Breast epithelium (tissue), 4 donors: Measurements from ENCODE around the gene URGCP. TPM values are rescaled to one million over a fixed set of nuclear protein-coding genes. Genes with fewer than 3 reads are reported as not detected.
"Not testable (repeated sequence)": the region's sequence is repeated elsewhere in the genome, so short reads cannot be mapped to it uniquely, and the experiment has no call there.

Experiments
- DNase-seq, 2 donors: peaks; one replicate each; pipeline ENCODE4 v3.0.0-alpha.2; 2019; ENCODE audit warnings: low spot score in 2 of 2
- H3K27ac ChIP-seq, 2 donors: fragments of 200-600 bp; sonication (generic) in 1 of 2; one replicate each; pipeline ENCODE4 v1.5.1; 2016 to 2019; ENCODE audit warnings: mild to moderate bottlenecking in 1 of 2
- H3K27me3 ChIP-seq, 2 donors: fragments of 200-600 bp; sonication (generic) in 1 of 2; one replicate each; pipeline versions ENCODE4 v1.5.1 to v1.6.0; 2017 to 2019; ENCODE audit warnings: control low read depth in 1 of 2, mild to moderate bottlenecking in 1 of 2
- H3K36me3 ChIP-seq: fragments of 200-600 bp; one replicate; pipeline ENCODE4 v1.5.1; 2019
- H3K4me1 ChIP-seq, 2 donors: fragments of 200-600 bp; sonication (generic); one replicate each; pipeline ENCODE4 v1.5.1; 2016 to 2019; ENCODE audit warnings: control low read depth in 1 of 2
- H3K4me3 ChIP-seq, 3 donors: fragments of 200-600 bp; sonication (generic); 1 replicate in 2 of 3; 2 replicates in 1 of 3; pipeline ENCODE4 v1.5.1; 2016 to 2019; ENCODE audit warnings: mild to moderate bottlenecking in 3 of 3, moderate library complexity in 2 of 3
- H3K9me3 ChIP-seq, 2 donors: fragments of 200-600 bp; sonication (generic) in 1 of 2; one replicate each; pipeline ENCODE4 v1.5.1; 2016 to 2019; ENCODE audit warnings: control low read depth in 1 of 2
- CTCF ChIP-seq, 3 donors: fragments of 450-650 bp; IDR thresholded peaks; one replicate each; pipeline ENCODE4 v1.5.1; 2016 to 2017; ENCODE audit warnings: antibody characterized with exemption in 3 of 3, mild to moderate bottlenecking in 3 of 3, moderate library complexity in 3 of 3
- POLR2A ChIP-seq: fragments of 450-650 bp; IDR thresholded peaks from one replicate; pipeline ENCODE4 v1.6.1; 2016; ENCODE audit warnings: antibody characterized with exemption, mild to moderate bottlenecking, moderate library complexity
- POLR2AphosphoS5 ChIP-seq, 3 donors: sonication (generic); formaldehyde crosslinking; IDR thresholded peaks; one replicate each; pipeline ENCODE4 v1.6.1; 2017; ENCODE audit warnings: antibody characterized with exemption in 3 of 3
- intact Hi-C: fragments of 100-400 bp; cut with DNase I; formaldehyde crosslinking; loops from one replicate; pipeline ENCODE4 v1.15.1; 2023; ENCODE audit warnings: low total_unique reads
- total RNA-seq, 3 donors: library from RNA; depleted of rRNA; stranded (reverse); fragments of >200 nt; gene quantifications; one replicate each; pipeline ENCODE4 v1.1.0, GENCODE V29; 2016

Gene URGCP
- total RNA-seq, 3 donors from 2014 or later = 29.2 to 39.2 (median 29.9) TPM

GRCh38 chr7:43905956-43906330 lies 453 bp downstream of the URGCP start:
- peak overlapping the region; percentile 65 to 97 (median 68) for H3K4me3 ChIP-seq
- peaks cover 7 to 10% of the 10 kb centered on the region in 2 donors for H3K4me1 ChIP-seq
- no peaks in the 10 kb centered on the region for H3K9me3 ChIP-seq
- no peaks in the 10 kb centered on the region for H3K27me3 ChIP-seq
- TF ChIP-seq POLR2AphosphoS5 (IDR thresholded peaks at IDR 0.05) (peak in 1 of 3 donors; percentile 33), CTCF (IDR thresholded peaks at IDR 0.05) (no peak), POLR2A (no peak)
- intact Hi-C loops = no loop called here
- no peaks in the 10 kb centered on the region for H3K36me3 ChIP-seq
- H3K27ac ChIP-seq = peak overlapping the region; percentile 90 to 98
- DNase-seq = peak in 1 of 2 donors; percentile 19

DNA sequence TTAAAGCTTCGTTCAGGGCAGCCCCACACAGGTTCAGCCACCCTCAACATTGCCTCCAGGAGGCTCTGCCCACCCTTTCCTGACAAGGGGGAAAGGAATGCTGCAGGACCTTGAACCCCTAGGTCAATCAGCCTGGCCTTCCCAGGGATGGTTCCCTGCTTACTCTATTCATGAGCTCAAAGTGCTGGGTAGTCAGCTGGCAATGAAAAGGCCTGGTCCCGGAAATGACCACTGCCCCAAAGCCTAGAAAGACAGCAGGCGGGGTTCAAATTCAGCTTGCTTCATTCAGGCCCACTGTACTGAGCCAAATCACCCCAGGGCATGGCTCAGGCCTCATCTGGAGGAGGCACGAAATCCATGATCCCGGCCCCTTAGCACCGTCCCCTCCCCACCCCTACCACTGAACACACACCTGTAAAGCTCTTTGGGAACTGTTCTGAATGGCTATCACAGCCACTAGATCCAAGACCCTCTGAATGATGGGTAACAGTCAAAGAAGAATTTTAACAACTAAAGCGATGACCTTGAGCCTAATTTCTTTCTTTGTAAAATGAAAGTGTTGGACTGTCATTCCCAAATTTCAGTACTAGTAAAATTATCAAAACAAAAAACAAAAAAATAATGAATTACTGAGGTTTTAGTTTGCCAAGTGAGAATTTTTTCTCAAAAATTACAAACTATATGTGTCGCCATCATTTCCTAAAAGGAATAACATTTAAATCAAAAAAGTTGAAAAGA lies 1.0 kb downstream of the URGCP start:
- Histone ChIP-seq H3K27me3 (no peaks in the 10 kb centered on the region), H3K4me1 (peaks cover 7 to 10% of the 10 kb centered on the region in 2 donors), H3K9me3 (no peaks in the 10 kb centered on the region), H3K4me3 (peak overlapping the region; percentile 65 to 97 (median 68)), H3K36me3 (no peaks in the 10 kb centered on the region), H3K27ac (peak overlapping the region; percentile 90 to 98)
- TF ChIP-seq POLR2AphosphoS5 (IDR thresholded peaks at IDR 0.05) = no peak
- no peak for TF ChIP-seq CTCF (IDR thresholded peaks at IDR 0.05)
- no peak for TF ChIP-seq POLR2A
- peak in 1 of 2 donors; percentile 19 for DNase-seq
- intact Hi-C loops = no loop called here

DNA sequence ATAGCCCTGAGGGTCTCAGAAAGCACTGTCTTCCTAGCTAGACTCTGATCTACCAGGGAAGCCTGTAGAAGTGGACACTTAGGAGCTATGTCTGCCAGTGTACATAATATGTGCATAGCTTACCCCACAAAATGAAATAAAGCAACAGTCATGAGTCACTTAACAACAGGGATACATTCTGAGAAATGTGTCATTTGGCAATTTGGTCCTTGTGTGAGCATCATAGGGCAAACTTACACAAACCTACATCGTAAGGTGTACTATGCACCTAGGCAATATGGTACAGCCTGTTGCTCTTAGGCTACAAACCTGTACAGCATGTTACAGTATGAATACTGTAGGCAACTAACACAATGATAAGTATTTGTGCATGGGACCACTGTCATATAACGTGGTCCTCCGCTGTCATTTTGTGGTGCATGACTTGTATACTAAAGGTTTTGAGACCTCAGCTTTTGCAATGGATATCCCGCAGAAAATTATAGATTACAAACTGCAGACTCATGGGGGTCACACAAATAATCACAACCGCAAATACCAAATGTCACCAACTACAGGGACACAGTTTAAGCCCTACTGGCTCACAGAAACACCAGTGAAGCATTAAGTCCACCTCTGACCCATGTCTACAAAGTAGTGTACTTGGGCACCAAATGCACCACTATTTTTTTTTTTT lies 1.7 kb downstream of the URGCP start:
- Histone ChIP-seq H3K27me3 (no peaks in the 10 kb centered on the region), H3K4me3 (peak overlapping the region; percentile 65 to 97 (median 68)), H3K27ac (peak overlapping the region; percentile 90 to 98), H3K9me3 (no peaks in the 10 kb centered on the region), H3K36me3 (no peaks in the 10 kb centered on the region), H3K4me1 (peaks cover 7 to 10% of the 10 kb centered on the region in 2 donors)
- DNase-seq = no peak
- TF ChIP-seq CTCF (IDR thresholded peaks at IDR 0.05) = no peak
- no peak for TF ChIP-seq POLR2AphosphoS5 (IDR thresholded peaks at IDR 0.05)
- no peak for TF ChIP-seq POLR2A
- intact Hi-C loops = no loop called here

DNA sequence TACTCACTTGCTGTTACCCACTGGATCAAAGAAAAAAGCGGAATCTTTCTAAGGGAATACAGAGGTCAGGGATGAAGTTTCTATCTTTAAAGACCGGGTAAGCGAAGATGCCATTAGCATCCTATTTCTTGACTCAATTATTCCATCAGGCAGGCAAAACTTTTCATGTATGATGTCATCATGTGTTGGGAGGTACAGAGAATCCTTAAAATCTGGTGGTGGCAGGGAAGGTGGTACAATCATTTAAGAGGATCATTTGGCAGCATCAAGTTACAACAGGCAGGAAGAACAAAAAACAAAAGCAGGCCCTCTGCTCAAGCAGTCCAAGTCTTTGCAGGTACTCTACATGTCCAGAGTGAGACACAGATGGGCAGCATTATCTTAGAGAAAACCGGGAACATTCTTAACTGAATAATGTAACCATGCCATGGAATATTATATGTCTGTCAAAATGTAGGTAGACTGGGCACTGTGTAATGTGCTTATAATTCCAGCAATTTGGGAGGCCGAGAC lies 3.8 kb downstream of the URGCP start:
- intact Hi-C loops = no loop called here
- TF ChIP-seq CTCF (IDR thresholded peaks at IDR 0.05) (no peak), POLR2AphosphoS5 (IDR thresholded peaks at IDR 0.05) (no peak), POLR2A (no peak)
- DNase-seq = no peak
- H3K36me3 ChIP-seq = no peaks in the 10 kb centered on the region
- no peak overlapping the region for H3K27ac ChIP-seq
- no peaks in the 10 kb centered on the region for H3K27me3 ChIP-seq
- no peak overlapping the region for H3K4me3 ChIP-seq
- peaks cover 7 to 10% of the 10 kb centered on the region in 2 donors for H3K4me1 ChIP-seq
- H3K9me3 ChIP-seq = no peaks in the 10 kb centered on the region

DNA sequence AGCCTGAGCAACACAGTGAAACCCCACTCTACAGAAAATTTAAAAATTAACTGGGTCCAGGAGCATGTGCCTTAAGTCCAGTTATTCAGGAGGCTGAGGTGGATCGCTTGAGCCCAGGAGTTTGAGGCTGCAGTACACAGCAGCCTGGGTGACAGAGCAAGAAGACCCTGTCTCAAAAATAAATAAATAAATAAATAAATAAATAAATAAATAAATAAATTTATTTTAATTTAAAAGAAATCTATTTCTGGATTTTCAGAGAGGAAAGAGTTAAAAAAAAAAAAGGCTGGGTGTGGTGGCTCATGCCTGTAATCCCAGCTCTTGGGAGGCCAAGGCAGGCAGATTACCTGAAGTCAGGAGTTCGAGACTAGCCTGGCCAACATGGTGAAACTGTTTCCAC lies 7.8 kb downstream of the URGCP start:
- H3K36me3 ChIP-seq, H3K4me3 ChIP-seq, H3K9me3 ChIP-seq, intact Hi-C loops, H3K4me1 ChIP-seq, H3K27me3 ChIP-seq, DNase-seq, H3K27ac ChIP-seq: not testable (repeated sequence)
